Ascending aorta (tissue), 2 donors: ENCODE measurements around the gene PCBP3. TPM values are rescaled to one million over a fixed set of nuclear protein-coding genes. Genes with fewer than 3 reads are reported as not detected.
"Not testable (repeated sequence)": the region's sequence is repeated elsewhere in the genome, so short reads cannot be mapped to it uniquely, and the experiment has no call there.

ENCODE experiments used
- DNase-seq, 2 donors: peaks; one replicate each; pipeline ENCODE4 v3.0.0-alpha.2; 2019; ENCODE audit warnings: low spot score in 2 of 2
- H3K27ac ChIP-seq, 2 donors: fragments of 200-600 bp; sonication (generic); one replicate each; pipeline ENCODE4 v1.5.1; 2016 to 2017; ENCODE audit warnings: mild to moderate bottlenecking in 1 of 2
- H3K27me3 ChIP-seq: fragments of 200-600 bp; sonication (generic); one replicate; pipeline ENCODE4 v1.5.1; 2017
- H3K36me3 ChIP-seq, 2 donors: fragments of 200-600 bp; sonication (generic); one replicate each; pipeline ENCODE4 v1.5.1; 2016
- H3K4me1 ChIP-seq, 2 donors: fragments of 200-600 bp; sonication (generic); one replicate each; pipeline ENCODE4 v1.5.1; 2016 to 2017; ENCODE audit warnings: mild to moderate bottlenecking in 1 of 2
- H3K4me3 ChIP-seq, 2 donors: fragments of 200-600 bp; sonication (generic); one replicate each; pipeline ENCODE4 v1.5.1; 2016 to 2017; ENCODE audit warnings: mild to moderate bottlenecking in 1 of 2
- H3K9me3 ChIP-seq, 2 donors: fragments of 200-600 bp; sonication (generic); one replicate each; pipeline ENCODE4 v1.5.1; 2016
- intact Hi-C: fragments of 100-400 bp; cut with DNase I; formaldehyde crosslinking; loops from one replicate; pipeline ENCODE4 v1.15.1; 2023
- total RNA-seq: library from RNA; depleted of rRNA; stranded (reverse); fragments of >200 nt; gene quantifications from one replicate; pipeline ENCODE4 v1.1.0, GENCODE V29; 2016
- TF ChIP-seq, protein P1 (sequence below), 3 experiments: fragments of 200-600 bp in 2 of 3; fragments of 450-650 bp in 1 of 3; sonication (generic) in 2 of 3; IDR thresholded peaks; one replicate each; pipeline ENCODE4 v1.5.1; 2016 to 2019; ENCODE audit warnings: antibody characterized with exemption in 3 of 3, mild to moderate bottlenecking in 1 of 3, moderate library complexity in 1 of 3

PCBP3 gene
- total RNA-seq, 1 donor from 2014 or later = not detected

GRCh38 chr21:45828580-45829570, 185.3 kb downstream of the PCBP3 start:
- no peak for DNase-seq
- intact Hi-C loops = no loop called here
- TF ChIP-seq, protein P1, sequence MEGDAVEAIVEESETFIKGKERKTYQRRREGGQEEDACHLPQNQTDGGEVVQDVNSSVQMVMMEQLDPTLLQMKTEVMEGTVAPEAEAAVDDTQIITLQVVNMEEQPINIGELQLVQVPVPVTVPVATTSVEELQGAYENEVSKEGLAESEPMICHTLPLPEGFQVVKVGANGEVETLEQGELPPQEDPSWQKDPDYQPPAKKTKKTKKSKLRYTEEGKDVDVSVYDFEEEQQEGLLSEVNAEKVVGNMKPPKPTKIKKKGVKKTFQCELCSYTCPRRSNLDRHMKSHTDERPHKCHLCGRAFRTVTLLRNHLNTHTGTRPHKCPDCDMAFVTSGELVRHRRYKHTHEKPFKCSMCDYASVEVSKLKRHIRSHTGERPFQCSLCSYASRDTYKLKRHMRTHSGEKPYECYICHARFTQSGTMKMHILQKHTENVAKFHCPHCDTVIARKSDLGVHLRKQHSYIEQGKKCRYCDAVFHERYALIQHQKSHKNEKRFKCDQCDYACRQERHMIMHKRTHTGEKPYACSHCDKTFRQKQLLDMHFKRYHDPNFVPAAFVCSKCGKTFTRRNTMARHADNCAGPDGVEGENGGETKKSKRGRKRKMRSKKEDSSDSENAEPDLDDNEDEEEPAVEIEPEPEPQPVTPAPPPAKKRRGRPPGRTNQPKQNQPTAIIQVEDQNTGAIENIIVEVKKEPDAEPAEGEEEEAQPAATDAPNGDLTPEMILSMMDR (IDR thresholded peaks at IDR 0.05) = no peak

GRCh38 chr21:45829668-45830067, 186.1 kb downstream of the PCBP3 start:
- Histone ChIP-seq H3K27ac (no peak overlapping the region), H3K4me1 (no peaks in the 10 kb centered on the region), H3K36me3 (no peaks in the 10 kb centered on the region), H3K4me3 (no peak overlapping the region), H3K9me3 (no peaks in the 10 kb centered on the region), H3K27me3 (no peaks in the 10 kb centered on the region)
- DNase-seq = no peak
- TF ChIP-seq, protein P1 (IDR thresholded peaks at IDR 0.05) = no peak
- intact Hi-C loops = no loop called here

More at GRCh38 chr21:45828580-45829570, 185.3 kb downstream of the PCBP3 start:
- no peaks in the 10 kb centered on the region for H3K36me3 ChIP-seq
- no peaks in the 10 kb centered on the region for H3K27me3 ChIP-seq
- no peak overlapping the region for H3K4me3 ChIP-seq
- no peak overlapping the region for H3K27ac ChIP-seq
- no peaks in the 10 kb centered on the region for H3K9me3 ChIP-seq
- no peaks in the 10 kb centered on the region for H3K4me1 ChIP-seq

GRCh38 chr21:45830221-45830640, 186.7 kb downstream of the PCBP3 start:
- no peaks in the 10 kb centered on the region for H3K27me3 ChIP-seq
- TF ChIP-seq, protein P1 (IDR thresholded peaks at IDR 0.05) = no peak
- DNase-seq = no peak
- H3K9me3 ChIP-seq = no peaks in the 10 kb centered on the region
- intact Hi-C loops = no loop called here
- H3K27ac ChIP-seq = no peak overlapping the region
- no peak overlapping the region for H3K4me3 ChIP-seq
- no peaks in the 10 kb centered on the region for H3K36me3 ChIP-seq
- no peaks in the 10 kb centered on the region for H3K4me1 ChIP-seq

- Histone ChIP-seq H3K4me1 (no peaks in the 10 kb centered on the region), H3K27me3 (no peaks in the 10 kb centered on the region), H3K9me3 (no peaks in the 10 kb centered on the region), H3K36me3 (no peaks in the 10 kb centered on the region), H3K27ac (no peak overlapping the region), H3K4me3 (no peak overlapping the region)
- TF ChIP-seq, protein P1 (IDR thresholded peaks at IDR 0.05) = no peak
- no peak for DNase-seq
- intact Hi-C loops = no loop called here
Measured at GRCh38 chr21:45830720-45831366, 187.3 kb downstream of the PCBP3 start.

DNA sequence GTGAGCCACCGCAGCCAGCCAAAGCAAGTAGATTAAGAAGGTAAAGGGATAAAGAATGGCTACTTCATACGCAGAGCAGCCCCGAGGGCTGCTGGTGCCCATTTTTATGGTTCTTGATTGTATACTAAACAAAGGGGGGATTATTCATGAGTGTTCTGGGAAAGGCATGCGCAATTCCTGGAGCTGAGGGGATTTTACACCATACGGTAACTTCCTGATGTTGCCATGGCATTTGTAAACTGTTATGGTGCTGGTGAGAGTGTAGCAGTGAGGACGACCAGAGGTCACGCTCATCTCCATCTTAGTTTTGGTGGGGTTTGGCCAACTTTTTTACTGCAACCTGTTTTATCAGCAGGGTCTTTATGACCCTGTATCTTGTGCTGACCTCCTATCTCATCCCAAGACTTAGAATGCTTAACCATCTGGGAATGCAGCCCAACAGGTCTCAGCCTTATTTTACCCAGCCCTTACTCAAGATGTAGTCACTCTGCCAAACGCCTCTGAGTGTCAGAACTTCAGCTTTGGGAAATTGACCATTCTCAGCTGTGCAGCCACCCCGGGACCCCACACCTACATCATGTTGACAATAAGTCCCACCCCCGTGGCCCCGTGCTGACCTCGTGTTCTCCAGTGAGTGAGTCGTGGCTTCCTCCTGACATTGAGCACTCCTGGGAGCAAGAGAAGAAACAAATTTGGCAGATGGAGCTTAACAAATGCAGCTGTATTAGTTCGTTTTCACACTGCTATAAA, 188.6 kb downstream of the PCBP3 start:
- TF ChIP-seq, protein P1 (IDR thresholded peaks at IDR 0.05) = no peak
- no peak for DNase-seq
- H3K27ac ChIP-seq = no peak overlapping the region
- no peaks in the 10 kb centered on the region for H3K27me3 ChIP-seq
- no peaks in the 10 kb centered on the region for H3K9me3 ChIP-seq
- no peaks in the 10 kb centered on the region for H3K36me3 ChIP-seq
- intact Hi-C loops = no loop called here
- no peaks in the 10 kb centered on the region for H3K4me1 ChIP-seq
- H3K4me3 ChIP-seq = no peak overlapping the region

GRCh38 chr21:45832741-45833235, 189.3 kb downstream of the PCBP3 start:
- DNase-seq, intact Hi-C loops, H3K36me3 ChIP-seq, H3K27ac ChIP-seq, H3K9me3 ChIP-seq, H3K27me3 ChIP-seq, H3K4me3 ChIP-seq, H3K4me1 ChIP-seq: not testable (repeated sequence)
